Measurements from ENCODE around the gene ABCC9. TPM values are rescaled to one million over a fixed set of nuclear protein-coding genes. Genes with fewer than 3 reads are reported as not detected.

The ABCC9 gene
- total and polyA plus RNA-seq, 2 experiments from 2014 or later, result 0.22 to 0.48 TPM

GRCh38 chr12:21971344-21971743 lies 30.1 kb upstream of the ABCC9 start:
- Histone ChIP-seq H3K36me3 (no peaks in the 10 kb centered on the region), H3K27ac (no peak overlapping the region), H3K4me1 (ENCODE audit: low read depth) (peaks cover 16% of the 10 kb centered on the region), H3K9me3 (ENCODE audit: low read depth) (no peaks in the 10 kb centered on the region), H3K27me3 (peaks cover 10% of the 10 kb centered on the region), H3K4me3 (no peak overlapping the region)
- TF ChIP-seq, protein P1, sequence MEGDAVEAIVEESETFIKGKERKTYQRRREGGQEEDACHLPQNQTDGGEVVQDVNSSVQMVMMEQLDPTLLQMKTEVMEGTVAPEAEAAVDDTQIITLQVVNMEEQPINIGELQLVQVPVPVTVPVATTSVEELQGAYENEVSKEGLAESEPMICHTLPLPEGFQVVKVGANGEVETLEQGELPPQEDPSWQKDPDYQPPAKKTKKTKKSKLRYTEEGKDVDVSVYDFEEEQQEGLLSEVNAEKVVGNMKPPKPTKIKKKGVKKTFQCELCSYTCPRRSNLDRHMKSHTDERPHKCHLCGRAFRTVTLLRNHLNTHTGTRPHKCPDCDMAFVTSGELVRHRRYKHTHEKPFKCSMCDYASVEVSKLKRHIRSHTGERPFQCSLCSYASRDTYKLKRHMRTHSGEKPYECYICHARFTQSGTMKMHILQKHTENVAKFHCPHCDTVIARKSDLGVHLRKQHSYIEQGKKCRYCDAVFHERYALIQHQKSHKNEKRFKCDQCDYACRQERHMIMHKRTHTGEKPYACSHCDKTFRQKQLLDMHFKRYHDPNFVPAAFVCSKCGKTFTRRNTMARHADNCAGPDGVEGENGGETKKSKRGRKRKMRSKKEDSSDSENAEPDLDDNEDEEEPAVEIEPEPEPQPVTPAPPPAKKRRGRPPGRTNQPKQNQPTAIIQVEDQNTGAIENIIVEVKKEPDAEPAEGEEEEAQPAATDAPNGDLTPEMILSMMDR (IDR thresholded peaks at IDR 0.05; ENCODE audit: low read depth, low read length), result no peak
- DNase-seq (ENCODE audit: low read depth in 1 of 2, low spot score in 1 of 2), result peak in 1 of 2 donors; percentile 37

GRCh38 chr12:21962821-21963220 lies 21.6 kb upstream of the ABCC9 start:
- TF ChIP-seq, protein P1 (IDR thresholded peaks at IDR 0.05; ENCODE audit: low read depth, low read length), result no peak
- Histone ChIP-seq H3K9me3 (ENCODE audit: low read depth) (no peaks in the 10 kb centered on the region), H3K36me3 (no peaks in the 10 kb centered on the region), H3K4me1 (ENCODE audit: low read depth) (no peaks in the 10 kb centered on the region), H3K27ac (no peak overlapping the region), H3K27me3 (no peaks in the 10 kb centered on the region), H3K4me3 (no peak overlapping the region)
- DNase-seq (ENCODE audit: low read depth in 1 of 2, low spot score in 1 of 2), result no peak

DNA sequence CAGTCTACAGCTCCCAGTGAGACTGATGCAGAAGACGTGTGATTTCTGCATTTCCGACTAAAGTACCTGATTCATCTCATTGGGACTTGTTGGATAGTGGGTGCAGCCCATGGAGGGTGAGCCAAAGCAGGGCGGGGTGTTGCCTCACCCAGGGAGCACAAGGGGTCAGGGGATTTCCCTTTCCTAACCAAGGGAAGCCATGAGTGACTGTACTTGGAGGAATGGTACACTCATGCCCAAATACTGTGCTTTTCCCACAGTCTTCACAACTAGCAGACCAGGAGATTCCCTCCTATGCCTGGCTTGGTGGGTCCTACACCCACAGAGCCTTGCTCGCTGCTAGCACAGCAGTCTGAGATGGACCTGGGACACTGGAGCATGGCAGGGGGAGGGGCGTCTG lies 21.0 kb upstream of the ABCC9 start:
- Histone ChIP-seq H3K27ac (no peak overlapping the region), H3K4me1 (ENCODE audit: low read depth) (no peaks in the 10 kb centered on the region), H3K36me3 (no peaks in the 10 kb centered on the region), H3K9me3 (ENCODE audit: low read depth) (no peaks in the 10 kb centered on the region), H3K4me3 (no peak overlapping the region), H3K27me3 (no peaks in the 10 kb centered on the region)
- DNase-seq (ENCODE audit: low read depth in 1 of 2, low spot score in 1 of 2), result no peak
- TF ChIP-seq, protein P1 (IDR thresholded peaks at IDR 0.05; ENCODE audit: low read depth, low read length), result no peak

- Histone ChIP-seq H3K27me3 (no peaks in the 10 kb centered on the region), H3K27ac (no peak overlapping the region), H3K36me3 (no peaks in the 10 kb centered on the region), H3K9me3 (ENCODE audit: low read depth) (no peaks in the 10 kb centered on the region), H3K4me1 (ENCODE audit: low read depth) (no peaks in the 10 kb centered on the region), H3K4me3 (no peak overlapping the region)
- TF ChIP-seq, protein P1 (IDR thresholded peaks at IDR 0.05; ENCODE audit: low read depth, low read length), result no peak
- DNase-seq (ENCODE audit: low read depth in 1 of 2, low spot score in 1 of 2), result no peak
Measured at GRCh38 chr12:21950649-21951048, 9.4 kb upstream of the ABCC9 start.

GRCh38 chr12:21949036-21949435 lies 7.8 kb upstream of the ABCC9 start:
- Histone ChIP-seq H3K9me3 (ENCODE audit: low read depth) (no peaks in the 10 kb centered on the region), H3K36me3 (no peaks in the 10 kb centered on the region), H3K27me3 (no peaks in the 10 kb centered on the region), H3K4me3 (no peak overlapping the region), H3K4me1 (ENCODE audit: low read depth) (no peaks in the 10 kb centered on the region), H3K27ac (no peak overlapping the region)
- DNase-seq (ENCODE audit: low read depth in 1 of 2, low spot score in 1 of 2), result no peak
- TF ChIP-seq, protein P1 (IDR thresholded peaks at IDR 0.05; ENCODE audit: low read depth, low read length), result no peak

- TF ChIP-seq, protein P1 (IDR thresholded peaks at IDR 0.05; ENCODE audit: low read depth, low read length), result no peak
- Histone ChIP-seq H3K9me3 (ENCODE audit: low read depth) (no peaks in the 10 kb centered on the region), H3K27ac (no peak overlapping the region), H3K4me1 (ENCODE audit: low read depth) (no peaks in the 10 kb centered on the region), H3K27me3 (peaks cover 4% of the 10 kb centered on the region), H3K4me3 (no peak overlapping the region), H3K36me3 (no peaks in the 10 kb centered on the region)
- DNase-seq (ENCODE audit: low read depth in 1 of 2, low spot score in 1 of 2), result no peak
Measured at GRCh38 chr12:21946983-21947382, 5.8 kb upstream of the ABCC9 start.

Data from cardiac muscle cell (in vitro differentiated cells and primary cell).